B cell (primary cell): ENCODE measurements around the gene FBXO30.

Experiments used
- CTCF ChIP-seq: fragments of 200-600 bp; IDR thresholded peaks from one replicate; pipeline ENCODE4 v1.8.0; 2022; ENCODE audit warnings: antibody characterized with exemption, mild to moderate bottlenecking
- EZH2 ChIP-seq: IDR thresholded peaks from 2 replicates; pipeline ENCODE4 v1.6.1; 2012; ENCODE audit warnings: borderline replicate concordance, low read depth, mild to moderate bottlenecking, moderate library complexity, low read length; ENCODE audit not compliant: insufficient read depth, poor library complexity, severe bottlenecking

GRCh38 chr6:145836772-145837171 is 22.2 kb upstream of the FBXO30 start:
- TF ChIP-seq CTCF (no peak), EZH2 (no peak)
